Urinary bladder (tissue), 4 donors: ENCODE measurements around the gene G2E3. TPM values are rescaled to one million over a fixed set of nuclear protein-coding genes. Genes with fewer than 3 reads are reported as not detected.
"Not testable (repeated sequence)": the region's sequence is repeated elsewhere in the genome, so short reads cannot be mapped to it uniquely, and the experiment has no call there.

Source experiments
- DNase-seq: peaks from one replicate; pipeline ENCODE4 v3.0.0-alpha.2; 2015; ENCODE audit errors: extremely low spot score
- H3K27ac ChIP-seq: one replicate; pipeline ENCODE4 v1.5.1; 2013; ENCODE audit warnings: low read depth, mild to moderate bottlenecking, moderate library complexity
- H3K36me3 ChIP-seq: one replicate; pipeline ENCODE4 v1.6.1; 2013; ENCODE audit warnings: mild to moderate bottlenecking, moderate library complexity; ENCODE audit not compliant: insufficient read depth
- H3K4me1 ChIP-seq: one replicate; pipeline ENCODE4 v1.6.1; 2013; ENCODE audit warnings: mild to moderate bottlenecking, moderate library complexity; ENCODE audit not compliant: insufficient read depth
- H3K4me3 ChIP-seq: one replicate; pipeline ENCODE4 v1.5.1; 2013; ENCODE audit warnings: low read depth, low read length
- WGBS: extraction: QIAGEN DNeasy Blood & Tissue Kit; methylation state at CpG from one replicate; pipeline ENCODE4 v1.1.7; 2013; 5-methylcytosine and 5-hydroxymethylcytosine counted together
- polyA plus RNA-seq: library from polyadenylated mRNA; stranded (reverse); fragments of 200-250 nt; gene quantifications from one replicate; pipeline ENCODE4 v1.2.3, GENCODE V29; 2013
- total RNA-seq: library from RNA; depleted of rRNA; stranded (reverse); fragments of >200 nt; gene quantifications from one replicate; pipeline ENCODE4 v1.2.3, GENCODE V29; 2014
- donor health status: healthy with polysubstance abuse.
- donor health status: healthy.

The G2E3 gene
- total and polyA plus RNA-seq, 2 donors, result 5.8 to 45.6 TPM

DNA sequence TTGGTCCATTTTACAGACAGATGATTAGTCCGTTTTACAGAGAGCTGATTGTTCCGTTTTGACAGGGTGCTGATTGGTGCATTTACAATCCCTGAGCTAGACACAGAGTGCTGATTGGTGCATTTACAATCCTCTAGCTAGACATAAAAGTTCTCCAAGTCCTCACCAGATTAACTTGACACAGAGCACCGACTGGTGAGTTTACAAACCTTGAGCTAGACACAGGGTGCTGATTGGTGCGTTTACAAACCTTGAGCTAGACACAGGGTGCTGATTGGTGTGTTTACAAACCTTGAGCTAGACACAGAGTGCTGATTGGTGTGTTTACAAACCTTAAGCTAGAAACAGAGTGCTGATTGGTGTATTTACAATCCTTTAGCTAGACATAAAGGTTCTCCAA is 12.2 kb upstream of the G2E3 start:
- H3K4me1 ChIP-seq, H3K4me3 ChIP-seq, H3K27ac ChIP-seq, H3K36me3 ChIP-seq, DNase-seq: not testable (repeated sequence)
- WGBS, result 90% methylated on average over 4 of the region's 4 CpGs

GRCh38 chr14:30547388-30548048 is 11.4 kb upstream of the G2E3 start:
- WGBS, result 95% methylated on average over 40 of the region's 40 CpGs
- Histone ChIP-seq H3K4me3 (no peak overlapping the region), H3K4me1 (no peaks in the 10 kb centered on the region), H3K27ac (no peak overlapping the region), H3K36me3 (no peaks in the 10 kb centered on the region)
- DNase-seq, result no peak

DNA sequence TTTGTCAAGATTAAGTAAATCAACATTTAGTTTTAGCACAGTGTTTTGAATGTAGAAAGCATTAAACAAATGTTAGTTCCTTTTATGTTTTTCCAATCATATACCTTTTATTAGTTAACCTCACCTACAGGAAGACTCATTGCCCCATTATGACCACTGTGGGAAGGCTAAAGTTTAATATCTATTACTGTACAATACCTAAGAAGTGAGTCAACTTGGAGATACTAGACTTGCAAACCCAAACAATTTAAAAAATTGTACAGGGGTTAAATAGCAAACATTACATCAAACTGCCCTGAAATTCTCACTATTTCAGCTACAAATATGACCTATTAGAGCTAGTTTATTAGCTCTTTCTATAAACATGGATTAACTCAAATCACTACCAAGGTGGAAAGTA is 8.6 kb upstream of the G2E3 start:
- H3K36me3 ChIP-seq, result no peaks in the 10 kb centered on the region
- H3K27ac ChIP-seq, result no peak overlapping the region
- no peak overlapping the region for H3K4me3 ChIP-seq
- H3K4me1 ChIP-seq, result no peaks in the 10 kb centered on the region
- DNase-seq, result no peak

GRCh38 chr14:30551460-30551859 is 7.5 kb upstream of the G2E3 start:
- H3K36me3 ChIP-seq, result no peaks in the 10 kb centered on the region
- H3K27ac ChIP-seq, result no peak overlapping the region
- 45% methylated on average over 1 of the region's 1 CpG for WGBS
- no peak for DNase-seq
- no peak overlapping the region for H3K4me3 ChIP-seq
- no peaks in the 10 kb centered on the region for H3K4me1 ChIP-seq

DNA sequence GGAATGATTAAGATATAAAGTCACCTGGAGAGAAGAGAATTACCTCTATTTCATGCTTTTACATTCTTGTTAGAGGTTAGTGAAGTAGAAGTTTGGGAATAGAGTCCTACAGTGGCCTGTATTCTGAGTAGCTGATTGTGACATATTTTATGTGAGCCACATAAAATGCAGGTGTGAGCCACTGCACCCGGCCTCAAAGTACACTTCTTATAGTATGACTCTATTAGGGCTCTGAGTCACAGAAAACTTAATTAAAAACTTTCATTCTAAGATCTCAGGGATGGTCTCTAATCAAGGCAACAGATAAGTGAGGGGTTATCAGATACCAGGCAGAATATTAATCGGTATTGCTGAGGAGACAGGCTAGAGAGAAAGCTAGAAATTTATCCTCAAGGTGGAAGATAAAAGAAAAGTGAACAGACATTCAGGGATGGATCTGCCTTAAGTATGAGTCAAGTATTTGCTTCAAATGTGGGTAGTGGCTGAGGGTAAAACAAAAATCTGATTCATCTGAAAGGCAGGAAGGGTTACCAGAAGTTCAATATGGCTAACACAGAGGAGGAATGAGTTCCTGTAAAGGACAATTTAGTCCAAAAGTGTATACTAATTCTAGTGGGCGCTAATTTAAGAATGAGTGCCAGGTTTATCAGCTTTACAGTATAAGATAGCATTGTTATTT is 5.5 kb upstream of the G2E3 start:
- no peak for DNase-seq
- H3K4me1 ChIP-seq, result no peaks in the 10 kb centered on the region
- H3K27ac ChIP-seq, result no peak overlapping the region
- no peaks in the 10 kb centered on the region for H3K36me3 ChIP-seq
- H3K4me3 ChIP-seq, result no peak overlapping the region
- 89% methylated on average over 3 of the region's 3 CpGs for WGBS

DNA sequence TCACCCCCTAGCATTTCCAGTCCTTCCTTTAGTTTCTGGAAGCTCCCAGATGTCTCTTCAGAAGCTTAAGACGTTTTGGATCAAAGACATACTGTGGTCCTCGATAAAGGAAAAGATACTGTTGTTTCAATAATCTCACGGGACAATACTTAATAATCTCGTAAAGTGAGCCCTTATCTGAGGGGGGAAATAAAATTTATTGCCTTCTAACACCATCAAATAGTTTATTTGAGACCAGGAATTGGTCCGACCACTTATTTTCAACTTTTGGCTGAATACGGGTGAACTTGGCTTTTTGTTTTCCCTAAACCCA is 640 bp upstream of the G2E3 start:
- no peaks in the 10 kb centered on the region for H3K4me1 ChIP-seq
- no peak for DNase-seq
- no peaks in the 10 kb centered on the region for H3K36me3 ChIP-seq
- H3K27ac ChIP-seq, result peak overlapping the region; percentile 76
- 17% methylated on average over 6 of the region's 6 CpGs for WGBS
- peak overlapping the region; percentile 80 for H3K4me3 ChIP-seq

- Histone ChIP-seq H3K4me3 (peak overlapping the region; percentile 80), H3K4me1 (no peaks in the 10 kb centered on the region), H3K27ac (no peak overlapping the region), H3K36me3 (no peaks in the 10 kb centered on the region)
- DNase-seq, result peak; percentile 3
- under 1% methylated on average over 16 of the region's 16 CpGs for WGBS
Observed at GRCh38 chr14:30559638-30560091, 707 bp downstream of the G2E3 start.

DNA sequence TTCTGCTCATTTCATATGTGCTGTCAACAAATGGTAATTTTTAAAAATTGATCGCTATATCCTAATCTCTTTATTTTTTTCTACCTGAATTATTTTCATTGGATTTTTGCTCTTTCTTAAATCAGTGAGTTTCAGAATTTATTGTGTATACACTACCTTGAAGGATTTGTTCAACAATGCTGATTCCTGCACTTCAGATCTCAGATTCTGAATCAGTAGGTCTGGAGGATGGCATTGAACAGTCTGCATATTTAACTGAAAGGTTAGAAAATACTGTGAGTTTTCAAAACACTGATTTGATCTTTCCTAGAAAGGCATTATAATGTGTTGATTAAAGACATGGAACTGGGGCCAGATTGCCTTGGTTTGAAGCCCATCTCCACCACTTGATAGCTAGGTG is 1.6 kb downstream of the G2E3 start:
- H3K36me3 ChIP-seq, result no peaks in the 10 kb centered on the region
- WGBS, result 80% methylated on average over 1 of the region's 1 CpG
- H3K4me1 ChIP-seq, result no peaks in the 10 kb centered on the region
- DNase-seq, result no peak
- H3K27ac ChIP-seq, result no peak overlapping the region
- no peak overlapping the region for H3K4me3 ChIP-seq

DNA sequence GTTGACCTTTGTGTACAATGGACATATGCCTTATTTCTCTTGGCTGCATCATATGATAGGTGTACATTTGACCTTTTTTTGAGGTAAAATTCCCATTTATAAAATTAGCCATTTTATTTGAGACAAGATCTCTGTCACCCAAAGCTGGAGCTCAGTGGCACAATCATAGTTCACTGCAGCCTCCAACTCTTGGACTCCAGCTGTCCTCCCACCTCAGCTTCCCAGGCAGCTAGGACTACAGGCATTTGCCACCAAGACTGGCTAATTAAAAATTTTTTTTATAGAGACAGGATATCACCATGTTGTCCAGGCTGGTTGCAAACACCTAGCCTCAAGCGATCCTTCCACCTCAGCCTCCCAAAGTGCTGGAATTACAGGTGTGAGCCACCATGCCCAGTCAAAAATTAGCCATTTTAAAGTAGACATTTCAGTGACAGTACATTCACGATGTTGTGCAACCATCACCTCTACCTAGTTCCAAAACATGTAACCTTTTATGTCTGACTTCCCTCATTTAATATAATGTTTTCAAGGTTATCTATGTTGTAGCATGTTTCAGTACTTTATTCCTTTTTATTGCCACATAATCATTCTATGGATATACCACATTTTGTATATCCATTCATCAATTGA is 5.4 kb downstream of the G2E3 start:
- H3K4me3 ChIP-seq, result no peak overlapping the region
- no peak overlapping the region for H3K27ac ChIP-seq
- 97% methylated on average over 2 of the region's 2 CpGs for WGBS
- DNase-seq, result no peak
- H3K4me1 ChIP-seq, result peaks cover 2% of the 10 kb centered on the region
- H3K36me3 ChIP-seq, result no peaks in the 10 kb centered on the region

DNA sequence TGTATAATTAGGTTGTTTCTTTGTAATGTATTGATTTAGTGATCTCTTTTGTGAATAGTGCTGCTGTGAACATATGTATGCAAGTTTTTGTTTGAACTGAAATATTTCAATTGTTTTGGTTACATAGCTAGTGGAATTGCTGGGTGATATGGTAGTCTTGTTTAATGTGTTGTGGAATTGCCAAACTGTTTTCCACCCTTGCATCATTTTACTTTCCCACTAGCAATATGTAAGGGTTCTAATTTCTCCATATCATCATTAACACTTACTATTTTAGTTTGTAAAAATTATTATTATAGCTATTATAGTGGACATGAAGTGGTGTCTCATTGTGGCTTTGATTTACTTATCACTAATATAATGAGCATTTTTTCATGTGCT is 5.9 kb downstream of the G2E3 start:
- no peak overlapping the region for H3K4me3 ChIP-seq

GRCh38 chr14:30569216-30569902 is 10.4 kb downstream of the G2E3 start:
- no peak overlapping the region for H3K4me3 ChIP-seq
- no peak for DNase-seq
- 62% methylated on average over 2 of the region's 2 CpGs for WGBS
- no peak overlapping the region for H3K27ac ChIP-seq
- no peaks in the 10 kb centered on the region for H3K36me3 ChIP-seq
- H3K4me1 ChIP-seq, result peaks cover 2% of the 10 kb centered on the region

More for the DNA sequence above, 5.9 kb downstream of the G2E3 start:
- H3K4me1 ChIP-seq, result peaks cover 2% of the 10 kb centered on the region
- DNase-seq, result no peak
- H3K36me3 ChIP-seq, result no peaks in the 10 kb centered on the region
- H3K27ac ChIP-seq, result no peak overlapping the region

- no peak for DNase-seq
- 69% methylated on average over 1 of the region's 1 CpG for WGBS
- Histone ChIP-seq H3K36me3 (no peaks in the 10 kb centered on the region), H3K27ac (no peak overlapping the region), H3K4me1 (peaks cover 2% of the 10 kb centered on the region), H3K4me3 (no peak overlapping the region)
Observed at GRCh38 chr14:30569903-30570226, 10.9 kb downstream of the G2E3 start.

DNA sequence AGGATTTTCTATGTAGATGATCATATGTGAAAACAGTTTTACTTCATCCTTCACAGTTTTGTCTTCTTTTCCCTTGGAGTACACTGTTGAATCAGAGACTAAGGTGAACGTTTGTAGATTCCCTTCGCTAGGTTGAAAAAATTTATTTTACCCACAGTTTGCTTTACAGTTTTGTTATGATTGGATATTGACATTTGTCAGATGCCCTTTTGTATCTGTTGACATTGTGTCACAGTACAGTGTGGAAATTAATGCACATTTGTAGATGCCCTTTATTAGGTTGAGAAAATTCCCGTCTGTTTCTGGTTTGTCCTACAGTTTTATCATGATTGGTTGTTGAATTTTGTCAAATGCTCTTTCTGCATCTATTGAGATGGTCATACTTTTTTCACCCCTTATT is 13.3 kb downstream of the G2E3 start:
- H3K4me3 ChIP-seq, result no peak overlapping the region
- no peaks in the 10 kb centered on the region for H3K36me3 ChIP-seq
- peaks cover 2% of the 10 kb centered on the region for H3K4me1 ChIP-seq
- 91% methylated on average over 3 of the region's 3 CpGs for WGBS
- no peak for DNase-seq
- no peak overlapping the region for H3K27ac ChIP-seq

- 94% methylated on average over 1 of the region's 1 CpG for WGBS
- no peaks in the 10 kb centered on the region for H3K36me3 ChIP-seq
- H3K4me3 ChIP-seq, result no peak overlapping the region
- H3K4me1 ChIP-seq, result peaks cover 2% of the 10 kb centered on the region
- no peak for DNase-seq
- H3K27ac ChIP-seq, result no peak overlapping the region
Observed at GRCh38 chr14:30572771-30573170, 13.8 kb downstream of the G2E3 start.
